Omental fat pad (tissue), 4 donors: ENCODE results near the gene NOP56. TPM values are rescaled to one million over a fixed set of nuclear protein-coding genes. Genes with fewer than 3 reads are reported as not detected.

ENCODE experiments used
- ATAC-seq: fragments of 150-250 bp; one replicate; pipeline ENCODE4 v1.9.1; 2016; ENCODE audit warnings: mild to moderate bottlenecking, moderate library complexity; ENCODE audit not compliant: low FRiP score
- DNase-seq: peaks from one replicate; pipeline ENCODE4 v3.0.0-alpha.2; 2019; ENCODE audit warnings: low spot score
- CTCF ChIP-seq, 3 donors: fragments of 450-650 bp; IDR thresholded peaks; one replicate each; pipeline ENCODE4 v1.5.1; 2016 to 2017; ENCODE audit warnings: antibody characterized with exemption in 3 of 3, mild to moderate bottlenecking in 3 of 3, moderate library complexity in 2 of 3
- total RNA-seq, 4 donors: library from RNA; depleted of rRNA; stranded (reverse); fragments of >200 nt; gene quantifications; one replicate each; pipeline ENCODE4 v1.1.0, GENCODE V29; 2016

NOP56 gene
- total RNA-seq, 4 donors from 2014 or later: 77.3 to 463 (median 96.6) TPM

DNA sequence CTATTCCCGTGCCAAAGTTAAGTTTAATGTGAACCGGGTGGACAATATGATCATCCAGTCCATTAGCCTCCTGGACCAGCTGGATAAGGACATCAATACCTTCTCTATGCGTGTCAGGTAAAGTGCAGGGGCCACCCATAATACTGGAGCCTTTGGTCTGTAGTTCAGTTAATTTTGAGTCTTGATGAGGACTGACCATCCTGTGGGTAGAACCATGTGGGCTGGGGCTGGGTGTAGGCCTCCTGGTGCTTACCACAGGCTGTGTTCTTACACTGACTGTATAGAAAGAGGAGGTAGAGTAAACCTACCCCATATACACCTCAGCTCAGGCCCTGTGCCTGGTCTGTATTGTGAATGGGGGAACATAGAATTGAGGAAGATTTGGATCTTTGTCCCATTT is 2.4 kb downstream of the NOP56 start:
- TF ChIP-seq CTCF (IDR thresholded peaks at IDR 0.05): no peak
- ATAC-seq: no peak
- DNase-seq: no peak

GRCh38 chr20:2655331-2656116 is 3.1 kb downstream of the NOP56 start:
- TF ChIP-seq CTCF (IDR thresholded peaks at IDR 0.05): no peak
- ATAC-seq: no peak
- no peak for DNase-seq

- DNase-seq (no peak), ATAC-seq (no peak)
- no peak for TF ChIP-seq CTCF (IDR thresholded peaks at IDR 0.05)
Measured at GRCh38 chr20:2656471-2657117, 4.2 kb downstream of the NOP56 start.

DNA sequence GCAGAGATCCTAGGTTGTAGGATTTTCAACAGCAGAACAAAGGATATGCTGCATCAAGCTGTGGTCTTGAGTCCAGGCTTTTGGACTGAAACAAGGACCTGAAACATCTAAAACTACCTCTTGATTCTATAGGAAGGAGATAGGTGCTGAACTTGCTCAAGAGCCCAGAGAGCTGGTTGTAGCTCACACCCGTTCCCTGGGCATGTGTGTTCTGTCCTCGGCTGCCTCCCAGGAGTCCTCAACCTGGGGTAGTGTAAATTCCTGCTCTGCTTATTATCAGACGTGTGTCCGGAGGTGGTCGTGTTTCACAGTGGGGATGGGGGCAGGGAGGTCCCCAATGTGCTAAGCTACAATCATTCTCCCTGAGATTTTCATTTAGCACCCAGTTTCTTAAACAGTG is 4.8 kb downstream of the NOP56 start:
- TF ChIP-seq CTCF (IDR thresholded peaks at IDR 0.05): no peak
- ATAC-seq (no peak), DNase-seq (no peak)

GRCh38 chr20:2657674-2658073 is 5.2 kb downstream of the NOP56 start:
- no peak for DNase-seq
- ATAC-seq: no peak
- no peak for TF ChIP-seq CTCF (IDR thresholded peaks at IDR 0.05)

DNA sequence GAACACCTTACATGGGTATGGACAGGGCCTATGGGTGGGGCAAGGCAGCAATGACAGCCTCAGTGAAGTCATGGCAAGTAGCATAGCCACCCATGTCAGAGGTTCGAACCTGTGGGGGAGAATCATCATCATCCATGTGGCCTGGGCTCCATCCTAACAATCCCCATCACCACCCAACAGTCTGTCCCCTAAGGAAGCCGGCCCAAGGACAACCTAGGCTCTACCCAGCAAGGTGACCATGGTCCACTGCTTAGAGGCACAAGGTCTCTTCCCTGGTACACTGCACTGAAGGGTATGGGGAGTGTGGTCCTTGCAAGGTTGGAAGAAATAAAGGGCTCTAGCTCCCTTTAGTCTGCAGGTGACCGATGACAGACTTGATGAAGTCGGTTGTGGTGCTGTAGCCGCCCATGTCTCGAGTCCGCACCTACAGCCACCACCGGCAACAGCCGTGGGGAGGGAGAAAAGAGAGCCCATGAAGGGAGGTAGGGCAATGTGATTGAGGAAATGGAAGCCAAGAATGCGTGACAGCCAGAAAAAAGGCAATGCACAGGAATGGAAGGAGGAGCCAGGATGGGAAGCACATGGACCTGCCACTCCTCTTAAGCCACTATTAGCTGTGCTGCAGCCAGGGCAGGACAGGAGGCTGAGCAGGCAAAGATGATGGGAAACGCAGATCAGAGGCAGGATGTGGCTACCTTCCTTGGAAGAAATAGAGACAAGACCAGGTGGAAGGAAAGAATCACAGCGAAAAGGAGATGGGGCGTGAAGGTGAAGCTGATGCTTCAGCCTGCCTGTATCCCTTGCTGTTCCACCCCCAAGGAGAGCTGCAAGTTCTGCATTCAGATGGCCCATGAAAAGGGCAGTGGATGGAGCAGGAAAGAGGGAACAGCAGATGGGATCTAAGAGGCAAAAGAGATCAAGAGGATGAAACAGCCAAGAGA is 6.3 kb downstream of the NOP56 start:
- no peak for DNase-seq
- TF ChIP-seq CTCF (IDR thresholded peaks at IDR 0.05): no peak
- no peak for ATAC-seq
